Fibroblast of pulmonary artery (primary cell): ENCODE measurements around the gene GPR17.

Source experiments
- DNase-seq: peaks from one replicate; pipeline ENCODE4 v3.0.0-alpha.2; 2010; ENCODE audit warnings: low read depth
- H3K4me3 ChIP-seq: replicated peaks from 2 replicates; pipeline ENCODE4 v1.5.1; 2011; ENCODE audit warnings: low read depth, mild to moderate bottlenecking, control low read depth, low read length, moderate library complexity
- CTCF ChIP-seq: IDR thresholded peaks from 2 replicates; pipeline ENCODE4 v1.5.1; 2011; ENCODE audit warnings: mild to moderate bottlenecking, control low read depth, low read length, inconsistent platforms; ENCODE audit errors: missing control alignments

The GPR17 gene

DNA sequence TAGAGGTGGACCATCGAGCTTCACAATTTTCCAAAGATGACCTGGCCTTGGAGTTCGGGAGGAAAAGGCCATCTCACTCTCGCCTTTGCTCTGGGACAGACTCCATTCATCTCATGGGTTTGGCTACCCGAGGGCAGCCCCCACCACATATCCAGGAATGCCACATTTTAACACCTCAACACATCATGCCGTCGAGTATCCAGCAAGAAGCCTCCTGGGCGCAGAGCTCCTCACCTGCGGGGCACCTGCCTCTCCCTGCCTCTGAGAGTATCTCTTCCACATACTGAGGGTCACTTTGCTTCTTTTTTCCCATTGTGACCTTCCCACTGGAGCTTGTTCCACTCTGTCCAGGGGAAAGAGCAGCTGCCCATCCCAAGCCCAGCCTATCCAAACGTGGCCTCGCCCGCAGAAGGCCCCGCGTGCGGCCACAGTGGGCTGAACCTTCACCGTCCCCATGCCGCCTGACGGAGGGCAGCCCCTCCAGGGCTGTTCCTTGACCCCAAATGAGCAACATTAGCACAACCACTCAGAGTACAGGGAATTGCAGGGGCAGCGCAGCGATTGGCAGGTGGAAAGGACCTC lies 34.8 kb downstream of the GPR17 start:
- no peak for TF ChIP-seq CTCF
- no peak for DNase-seq
- no peak overlapping the region for H3K4me3 ChIP-seq

- no peak overlapping the region for H3K4me3 ChIP-seq
- peak; percentile 35 for DNase-seq
Observed at GRCh38 chr2:127681288-127681804, 35.4 kb downstream of the GPR17 start.

DNA sequence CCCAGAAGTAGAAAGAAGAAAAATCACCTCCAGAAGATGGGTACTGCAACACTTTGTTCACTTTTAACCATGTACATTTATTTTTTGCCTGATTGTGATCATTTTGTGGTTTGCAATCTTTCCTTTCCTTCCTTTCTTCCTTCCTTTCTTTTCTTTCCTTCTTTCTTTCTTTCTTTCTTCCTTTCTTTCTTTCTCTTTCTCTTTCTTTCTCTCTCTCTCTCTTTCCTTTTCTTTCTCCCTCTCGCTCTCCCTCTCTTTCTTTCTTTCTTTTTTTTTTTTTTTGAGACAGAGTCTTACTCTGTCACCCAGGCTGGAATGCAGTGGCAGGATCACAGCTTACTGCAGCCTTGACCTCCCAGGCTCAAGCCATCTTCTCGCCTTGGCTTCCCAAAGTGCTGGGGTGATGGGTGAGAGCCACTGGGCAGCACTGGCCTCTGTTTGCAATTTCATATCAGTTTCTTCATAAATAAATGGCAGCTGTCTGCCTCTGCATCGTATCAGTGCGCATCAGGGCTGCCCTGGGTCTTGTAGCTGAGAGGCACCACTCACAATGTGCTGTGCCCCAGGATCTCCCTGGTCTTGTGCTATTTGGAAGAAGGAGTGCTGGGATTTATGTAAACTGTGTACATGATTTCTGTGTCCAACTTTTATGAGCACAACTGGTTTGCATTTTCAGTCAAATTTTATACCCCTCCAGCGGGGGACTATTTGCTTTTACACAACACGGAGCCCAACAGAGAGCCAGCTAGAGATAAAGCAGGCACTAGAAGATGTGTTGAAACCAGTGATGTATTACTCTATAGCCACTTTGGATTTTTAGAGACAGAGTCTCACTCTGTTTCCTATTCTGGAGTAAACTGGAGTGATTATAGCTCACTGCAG lies 36.3 kb downstream of the GPR17 start:
- TF ChIP-seq CTCF = no peak
- DNase-seq = no peak
- no peak overlapping the region for H3K4me3 ChIP-seq

More at GRCh38 chr2:127681288-127681804, 35.4 kb downstream of the GPR17 start:
- no peak for TF ChIP-seq CTCF

DNA sequence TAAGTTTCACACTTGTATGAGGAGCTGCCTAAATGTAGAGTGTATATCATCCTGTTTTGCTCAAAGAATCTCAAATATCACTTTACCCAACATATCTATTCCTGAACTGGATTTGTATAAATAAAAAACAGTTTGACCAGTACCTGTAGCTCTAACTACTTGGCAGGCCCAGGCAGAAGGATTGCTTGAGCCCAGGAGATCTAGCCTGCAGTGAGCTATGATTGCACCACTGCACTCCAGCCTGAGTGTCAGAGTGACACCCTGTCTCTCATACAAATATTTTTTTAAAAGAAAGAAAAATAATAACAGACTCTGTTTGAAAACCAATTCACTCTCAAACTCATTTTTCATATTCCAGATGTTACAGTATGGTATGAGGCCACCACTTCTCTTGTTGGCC lies 37.1 kb downstream of the GPR17 start:
- no peak overlapping the region for H3K4me3 ChIP-seq
- no peak for TF ChIP-seq CTCF
- no peak for DNase-seq

DNA sequence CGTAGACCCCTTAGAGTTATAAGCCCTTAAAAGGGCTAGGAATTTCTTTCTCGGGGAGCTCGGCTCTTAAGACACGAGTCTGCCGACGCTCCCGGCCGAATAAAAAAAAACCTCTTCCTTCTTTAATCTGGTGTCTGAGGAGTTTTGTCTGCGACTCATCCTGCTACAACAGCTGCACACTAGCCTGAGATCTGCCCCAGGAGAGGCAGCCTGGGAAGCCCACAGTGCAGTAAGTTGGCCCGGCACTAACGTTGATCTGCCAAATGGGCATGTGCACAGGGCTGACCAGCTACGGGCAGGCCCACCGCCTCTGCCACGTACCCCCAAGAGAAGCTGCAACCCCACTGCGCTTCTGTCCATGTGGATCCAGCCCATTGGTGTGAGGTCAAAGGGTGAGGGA lies 37.8 kb downstream of the GPR17 start:
- TF ChIP-seq CTCF = no peak
- DNase-seq = no peak
- no peak overlapping the region for H3K4me3 ChIP-seq

DNA sequence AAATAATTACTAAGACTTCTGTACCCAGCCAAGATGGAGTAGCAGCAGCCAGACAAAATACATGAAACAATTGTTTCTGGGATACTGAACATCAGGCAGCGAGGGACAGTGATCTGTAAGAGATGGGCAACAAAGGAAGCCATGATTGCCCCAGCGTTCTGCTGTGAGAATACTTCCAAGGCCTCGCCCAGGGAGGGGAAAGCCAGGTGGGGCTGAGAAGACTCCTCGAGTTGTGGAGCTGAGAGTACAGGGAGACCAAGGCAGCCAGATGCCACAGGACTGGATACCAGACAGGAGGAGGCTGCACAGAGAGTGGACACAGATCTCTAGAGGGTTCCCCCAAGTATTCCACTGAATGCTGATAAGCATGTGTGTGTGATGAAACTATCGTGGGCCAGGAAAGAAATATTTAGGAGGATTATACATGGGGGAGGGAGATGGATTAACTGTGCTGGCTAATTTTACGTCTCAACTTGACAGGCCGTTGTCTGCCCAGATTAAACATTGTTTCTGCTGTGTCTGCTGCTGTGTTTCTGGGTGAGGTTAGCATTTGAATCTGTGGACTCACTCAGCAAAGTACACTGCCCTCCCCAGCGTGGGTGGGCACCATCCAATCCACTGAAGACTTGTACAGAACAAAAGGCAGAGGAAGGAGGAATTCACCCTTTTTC lies 39.6 kb downstream of the GPR17 start:
- no peak for TF ChIP-seq CTCF
- no peak overlapping the region for H3K4me3 ChIP-seq
- no peak for DNase-seq
